Activated naive CD4-positive, alpha-beta T cell treated with anti-CD3 and anti-CD28 coated beads, Interleukin-2, amount 50 U/mL, for 24 hours (primary cell): ENCODE results near the gene GASK1A.
"Not testable (repeated sequence)": the region's sequence is repeated elsewhere in the genome, so short reads cannot be mapped to it uniquely, and the experiment has no call there.

Experiments
- H3K27ac Mint-ChIP-seq: one replicate; pipeline ENCODE4 v1.8.0; 2021; ENCODE audit warnings: mild to moderate bottlenecking, mixed read lengths
- H3K27me3 Mint-ChIP-seq: one replicate; pipeline ENCODE4 v1.8.0; 2021; ENCODE audit warnings: mixed read lengths
- H3K36me3 Mint-ChIP-seq: one replicate; pipeline ENCODE4 v1.8.0; 2021; ENCODE audit warnings: mixed read lengths
- H3K4me1 Mint-ChIP-seq: one replicate; pipeline ENCODE4 v1.8.0; 2021; ENCODE audit warnings: mixed read lengths
- H3K4me3 Mint-ChIP-seq: one replicate; pipeline ENCODE4 v1.8.0; 2021; ENCODE audit warnings: mild to moderate bottlenecking, mixed read lengths
- H3K9me3 Mint-ChIP-seq: one replicate; pipeline ENCODE4 v1.8.0; 2021; ENCODE audit warnings: mixed read lengths

GASK1A gene

DNA sequence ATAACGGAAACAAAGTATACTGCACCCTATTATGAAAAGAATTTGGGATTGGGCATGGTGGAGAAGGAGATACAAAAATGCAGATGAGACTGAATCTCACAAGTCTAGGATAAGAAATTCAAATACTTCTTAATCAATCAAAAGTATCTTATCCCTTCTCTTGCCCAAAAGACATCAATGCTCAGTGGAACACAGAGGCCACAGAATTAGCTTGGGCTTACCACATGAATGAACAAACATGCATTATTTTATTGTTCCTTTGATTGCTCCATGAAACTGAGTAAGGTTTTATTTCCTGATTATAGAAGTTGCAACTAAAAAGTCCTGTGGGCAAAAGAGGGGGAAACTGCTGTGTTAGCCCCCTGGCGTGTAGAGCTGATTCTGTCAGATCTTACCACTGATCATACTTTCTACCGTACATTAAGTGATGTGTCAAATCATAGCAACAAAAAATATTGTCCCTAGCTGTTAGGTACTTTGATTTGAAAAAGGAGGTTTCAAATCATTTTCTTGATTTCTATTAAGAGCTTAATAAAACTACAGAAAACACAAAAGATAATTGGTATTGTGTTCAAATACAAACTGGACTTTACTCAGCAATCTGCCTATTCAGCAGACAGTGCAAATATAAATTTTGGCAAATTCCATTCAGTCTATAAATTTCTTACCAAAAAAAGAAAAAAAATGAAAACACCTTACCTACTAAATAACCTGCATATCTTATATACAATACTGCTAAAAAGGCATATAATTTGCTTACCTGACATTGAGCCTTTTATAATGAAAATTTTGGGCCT is 7.9 kb upstream of the GASK1A start:
- Mint-ChIP-seq H3K4me1 (peaks cover 4% of the 10 kb centered on the region), H3K36me3 (peaks cover 8% of the 10 kb centered on the region), H3K9me3 (no peaks in the 10 kb centered on the region), H3K27me3 (no peaks in the 10 kb centered on the region), H3K4me3 (no peak overlapping the region), H3K27ac (no peak overlapping the region)

DNA sequence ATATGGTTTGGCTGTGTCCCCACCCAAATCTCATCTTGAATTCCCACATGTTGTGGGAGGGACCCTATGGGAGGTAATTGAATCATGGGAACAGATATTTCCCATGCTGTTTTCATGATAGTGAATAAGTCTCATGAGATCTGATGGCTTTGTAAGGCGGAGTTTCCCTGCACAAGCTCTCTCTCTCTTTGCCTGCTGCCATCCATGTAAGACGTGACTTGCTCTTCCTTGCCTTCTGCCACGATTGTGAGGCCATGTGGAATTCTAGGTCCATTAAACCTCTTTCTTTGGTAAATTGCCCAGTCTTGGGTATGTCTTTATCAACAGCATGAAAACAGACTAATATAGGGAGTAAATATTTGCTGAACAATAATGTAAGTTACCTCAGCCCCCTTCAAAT is 4.2 kb upstream of the GASK1A start:
- not testable (repeated sequence) for H3K9me3 Mint-ChIP-seq, H3K27ac Mint-ChIP-seq, H3K27me3 Mint-ChIP-seq, H3K36me3 Mint-ChIP-seq, H3K4me3 Mint-ChIP-seq, H3K4me1 Mint-ChIP-seq

DNA sequence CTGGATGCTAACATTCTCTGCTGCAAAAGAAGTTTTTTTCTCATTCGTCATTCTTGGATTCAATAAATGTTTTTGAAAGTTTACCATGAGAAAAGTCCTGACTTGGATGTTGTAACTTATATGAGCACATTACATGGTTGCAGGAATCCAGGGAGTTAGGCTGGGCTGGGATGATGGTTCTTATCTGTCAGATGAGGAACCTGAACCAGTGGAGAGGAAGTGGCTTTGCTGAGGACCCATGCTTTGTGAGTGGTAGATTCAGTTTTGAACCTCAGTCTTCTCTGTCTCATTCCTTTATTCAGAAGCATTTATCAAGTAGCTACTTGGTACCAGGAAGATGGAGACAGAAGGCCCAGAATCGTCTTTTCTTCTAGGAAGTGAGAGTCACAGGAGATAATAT is 3.7 kb upstream of the GASK1A start:
- Mint-ChIP-seq H3K4me1 (peaks cover 5% of the 10 kb centered on the region), H3K27me3 (peaks cover 12% of the 10 kb centered on the region), H3K9me3 (no peaks in the 10 kb centered on the region), H3K27ac (no peak overlapping the region), H3K4me3 (no peak overlapping the region), H3K36me3 (peaks cover 8% of the 10 kb centered on the region)

DNA sequence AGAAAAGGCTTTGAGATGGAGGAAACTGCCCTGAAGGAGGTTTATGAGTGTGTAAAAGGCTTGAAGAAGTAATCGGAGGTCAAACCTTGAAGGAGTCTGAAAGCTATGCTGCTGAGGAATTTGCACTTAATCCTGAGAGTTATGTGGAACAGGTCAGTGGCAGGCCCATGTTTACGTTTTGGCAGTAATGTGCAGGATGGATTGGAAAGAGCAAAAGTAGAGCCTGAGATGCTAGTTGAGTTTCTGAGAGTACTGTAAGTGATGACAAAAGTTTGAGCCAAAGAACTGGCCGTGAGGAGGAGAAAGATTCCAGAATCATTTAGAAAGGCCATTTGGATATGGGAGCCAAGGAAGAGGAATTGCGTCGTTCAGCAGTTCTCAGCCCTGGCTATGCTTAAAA is 3.2 kb upstream of the GASK1A start:
- peaks cover 6% of the 10 kb centered on the region for H3K4me1 Mint-ChIP-seq
- H3K4me3 Mint-ChIP-seq, result no peak overlapping the region
- no peaks in the 10 kb centered on the region for H3K9me3 Mint-ChIP-seq
- H3K36me3 Mint-ChIP-seq, result peaks cover 8% of the 10 kb centered on the region
- peaks cover 15% of the 10 kb centered on the region for H3K27me3 Mint-ChIP-seq
- no peak overlapping the region for H3K27ac Mint-ChIP-seq

DNA sequence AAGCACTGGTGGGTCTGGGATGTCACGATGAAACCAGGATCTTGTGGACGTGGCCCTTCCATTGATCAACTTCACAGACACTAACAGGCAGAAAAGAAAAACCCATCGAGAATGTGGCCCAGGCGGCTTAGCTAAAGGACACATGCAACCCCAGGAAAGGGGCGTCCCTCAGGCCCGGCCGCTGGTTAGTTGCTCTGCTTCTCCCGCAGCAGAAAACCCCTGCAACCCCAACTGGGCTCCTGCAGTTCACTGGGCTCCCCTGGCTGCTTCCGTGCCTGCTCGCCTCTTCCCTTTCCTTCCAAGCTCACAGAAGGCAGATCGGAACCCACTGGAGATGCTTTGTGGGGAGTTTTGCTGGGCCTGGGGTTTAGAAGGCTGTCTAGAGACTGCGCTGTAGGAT is 1.1 kb downstream of the GASK1A start:
- Mint-ChIP-seq H3K27me3 (peaks cover 18% of the 10 kb centered on the region), H3K27ac (no peak overlapping the region), H3K36me3 (no peaks in the 10 kb centered on the region), H3K4me3 (peak overlapping the region; percentile 30), H3K4me1 (peaks cover 7% of the 10 kb centered on the region), H3K9me3 (no peaks in the 10 kb centered on the region)

DNA sequence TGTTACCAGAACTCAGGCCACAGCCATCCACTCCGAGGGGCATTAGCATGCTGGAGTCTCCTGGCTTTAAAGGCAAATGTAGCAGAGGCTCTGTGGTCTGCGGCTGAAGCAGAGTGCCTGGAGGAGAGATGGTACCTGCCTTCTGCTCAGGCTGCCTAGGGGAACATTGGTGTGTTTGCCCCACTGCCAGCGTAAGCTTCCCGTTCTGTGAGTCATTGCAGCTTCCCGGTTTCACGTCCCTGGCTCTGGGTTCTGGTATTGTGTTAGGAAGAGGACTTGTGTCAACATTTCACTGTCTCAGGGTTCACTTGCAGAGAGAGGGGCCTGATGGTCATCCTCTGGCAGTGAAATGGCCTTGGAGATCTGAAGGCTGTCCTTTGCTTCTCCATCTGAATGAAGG is 1.8 kb downstream of the GASK1A start:
- H3K27ac Mint-ChIP-seq, result no peak overlapping the region
- H3K9me3 Mint-ChIP-seq, result no peaks in the 10 kb centered on the region
- H3K4me3 Mint-ChIP-seq, result peak overlapping the region; percentile 8
- H3K27me3 Mint-ChIP-seq, result peaks cover 18% of the 10 kb centered on the region
- no peaks in the 10 kb centered on the region for H3K36me3 Mint-ChIP-seq
- peaks cover 13% of the 10 kb centered on the region for H3K4me1 Mint-ChIP-seq

DNA sequence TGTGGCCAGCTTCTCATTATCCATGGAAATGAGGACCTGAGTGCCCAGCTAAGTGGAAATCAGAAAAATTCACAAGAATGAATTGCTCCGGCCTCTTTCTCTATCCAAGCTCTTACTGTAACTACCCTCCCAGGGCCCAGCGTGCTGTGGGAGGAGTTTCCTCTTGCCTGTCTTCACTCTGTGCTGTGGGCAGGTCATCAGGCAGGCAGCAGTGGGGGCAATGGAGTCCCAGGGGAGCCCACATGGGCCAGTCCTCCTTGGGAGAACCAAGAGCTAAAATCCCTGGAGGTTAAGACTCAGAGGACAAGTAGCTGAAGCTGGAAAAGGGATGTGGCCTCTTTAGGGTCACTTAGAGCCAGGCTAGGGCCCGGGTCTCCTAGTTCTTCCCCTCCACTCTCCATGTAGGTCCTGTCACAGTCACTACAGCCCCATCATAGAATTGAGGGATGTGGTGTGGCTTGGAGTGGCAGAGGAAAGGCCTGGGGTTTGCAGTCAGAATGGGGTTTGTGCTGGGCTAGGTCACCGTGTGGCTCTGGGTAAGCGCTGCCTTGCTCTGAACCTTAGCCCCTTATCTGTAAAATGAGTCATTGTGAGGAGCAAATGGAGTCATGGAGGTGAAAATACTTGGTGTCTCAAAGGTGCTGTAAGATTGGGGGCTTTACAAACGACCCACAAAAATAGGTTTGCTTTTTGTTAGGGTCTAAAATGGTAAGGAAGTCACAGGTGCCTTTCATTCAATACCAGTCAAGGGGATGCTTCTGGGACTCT is 3.7 kb downstream of the GASK1A start:
- Mint-ChIP-seq H3K4me3 (no peak overlapping the region), H3K27ac (no peak overlapping the region), H3K9me3 (no peaks in the 10 kb centered on the region), H3K36me3 (no peaks in the 10 kb centered on the region), H3K27me3 (peaks cover 15% of the 10 kb centered on the region), H3K4me1 (peaks cover 13% of the 10 kb centered on the region)

DNA sequence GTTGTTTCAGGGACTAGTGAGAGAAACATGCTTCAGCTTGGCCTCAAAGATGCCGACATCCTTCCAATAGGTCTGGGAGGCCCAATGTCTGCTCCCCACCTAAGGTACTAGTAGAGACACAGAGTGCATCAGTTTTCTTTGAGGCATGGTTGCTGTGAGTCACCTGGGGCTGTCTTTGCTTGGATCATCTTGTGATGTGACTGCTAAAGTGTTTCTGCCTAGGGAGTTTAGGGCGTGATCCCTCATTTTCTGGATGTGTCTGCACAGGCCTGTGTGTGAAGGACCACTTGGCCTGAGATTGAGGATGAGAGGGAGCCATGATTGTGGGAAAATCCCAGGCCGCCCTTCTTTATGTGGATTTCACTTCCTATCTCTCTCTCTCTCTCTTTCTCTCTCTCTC is 4.8 kb downstream of the GASK1A start:
- no peaks in the 10 kb centered on the region for H3K9me3 Mint-ChIP-seq
- peaks cover 13% of the 10 kb centered on the region for H3K4me1 Mint-ChIP-seq
- H3K27me3 Mint-ChIP-seq, result peaks cover 9% of the 10 kb centered on the region

DNA sequence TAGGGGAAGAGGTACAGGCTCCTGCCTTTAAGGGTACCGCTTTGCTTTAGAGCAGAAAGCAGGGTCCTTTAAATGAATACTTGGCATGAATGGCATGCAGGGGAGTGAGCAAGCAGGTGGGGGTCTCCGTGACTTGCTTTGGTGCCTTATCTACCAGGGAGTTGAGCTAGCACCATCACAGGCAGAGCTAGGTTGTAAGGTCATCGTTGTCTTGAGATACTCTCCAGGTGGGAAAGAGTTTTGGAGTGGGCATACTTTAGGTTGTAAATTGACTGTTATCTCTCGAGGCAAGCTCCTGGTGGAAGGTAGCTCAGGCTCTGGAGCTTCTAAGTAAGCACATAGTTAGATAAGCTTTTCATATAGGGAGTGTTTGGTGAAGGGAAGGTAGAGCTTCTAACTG is 5.6 kb downstream of the GASK1A start:
- H3K9me3 Mint-ChIP-seq, result no peaks in the 10 kb centered on the region
- H3K36me3 Mint-ChIP-seq, result no peaks in the 10 kb centered on the region
- H3K4me3 Mint-ChIP-seq, result no peak overlapping the region
- peaks cover 8% of the 10 kb centered on the region for H3K27me3 Mint-ChIP-seq
- peaks cover 13% of the 10 kb centered on the region for H3K4me1 Mint-ChIP-seq
- no peak overlapping the region for H3K27ac Mint-ChIP-seq

More for the DNA sequence above, 4.8 kb downstream of the GASK1A start:
- no peak overlapping the region for H3K4me3 Mint-ChIP-seq
- no peaks in the 10 kb centered on the region for H3K36me3 Mint-ChIP-seq
- H3K27ac Mint-ChIP-seq, result no peak overlapping the region

DNA sequence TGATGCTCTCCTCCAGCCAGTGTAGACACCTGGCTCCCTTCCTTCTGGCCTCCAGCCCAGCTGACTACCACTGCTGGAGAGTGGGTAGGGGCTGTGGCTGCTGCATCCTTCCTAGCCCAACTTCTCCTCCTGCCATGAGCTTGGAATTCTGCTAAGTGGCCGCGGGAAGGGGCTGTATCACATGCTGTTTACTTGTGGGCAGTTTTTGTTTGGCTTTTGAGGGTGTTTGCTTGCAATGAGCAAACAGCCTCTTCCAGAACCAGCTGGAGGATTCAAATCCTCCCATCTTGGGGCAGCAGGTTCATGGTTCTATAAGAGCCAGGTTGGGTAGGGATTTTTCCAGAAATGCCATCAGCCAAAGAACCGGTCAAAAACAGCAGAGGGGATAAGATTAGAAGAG is 9.0 kb downstream of the GASK1A start:
- H3K9me3 Mint-ChIP-seq, result no peaks in the 10 kb centered on the region
- H3K27me3 Mint-ChIP-seq, result no peaks in the 10 kb centered on the region
- no peak overlapping the region for H3K27ac Mint-ChIP-seq
- H3K36me3 Mint-ChIP-seq, result no peaks in the 10 kb centered on the region
- H3K4me3 Mint-ChIP-seq, result no peak overlapping the region
- peaks cover 7% of the 10 kb centered on the region for H3K4me1 Mint-ChIP-seq

DNA sequence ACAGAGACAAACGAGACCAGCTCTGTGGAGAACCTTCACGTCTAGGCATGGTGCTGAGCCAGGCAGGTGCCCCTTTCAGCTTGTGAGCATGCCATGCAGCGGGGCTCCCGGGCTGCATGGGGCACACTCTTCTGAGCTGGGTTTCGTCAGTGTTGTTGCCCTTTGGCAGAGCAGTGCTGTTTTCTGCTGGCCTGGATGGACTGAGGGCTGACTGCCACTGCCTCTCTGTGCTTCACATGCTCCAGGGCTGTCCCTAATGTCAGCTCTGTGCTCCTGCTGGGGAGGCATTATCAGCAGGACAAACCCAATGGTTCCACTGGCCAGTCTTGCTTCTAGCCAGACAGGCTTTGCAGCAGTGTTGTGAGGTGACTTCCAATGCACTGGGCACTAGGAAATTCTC is 9.5 kb downstream of the GASK1A start:
- Mint-ChIP-seq H3K36me3 (no peaks in the 10 kb centered on the region), H3K4me3 (no peak overlapping the region), H3K27ac (no peak overlapping the region), H3K9me3 (no peaks in the 10 kb centered on the region), H3K4me1 (peaks cover 7% of the 10 kb centered on the region), H3K27me3 (no peaks in the 10 kb centered on the region)

DNA sequence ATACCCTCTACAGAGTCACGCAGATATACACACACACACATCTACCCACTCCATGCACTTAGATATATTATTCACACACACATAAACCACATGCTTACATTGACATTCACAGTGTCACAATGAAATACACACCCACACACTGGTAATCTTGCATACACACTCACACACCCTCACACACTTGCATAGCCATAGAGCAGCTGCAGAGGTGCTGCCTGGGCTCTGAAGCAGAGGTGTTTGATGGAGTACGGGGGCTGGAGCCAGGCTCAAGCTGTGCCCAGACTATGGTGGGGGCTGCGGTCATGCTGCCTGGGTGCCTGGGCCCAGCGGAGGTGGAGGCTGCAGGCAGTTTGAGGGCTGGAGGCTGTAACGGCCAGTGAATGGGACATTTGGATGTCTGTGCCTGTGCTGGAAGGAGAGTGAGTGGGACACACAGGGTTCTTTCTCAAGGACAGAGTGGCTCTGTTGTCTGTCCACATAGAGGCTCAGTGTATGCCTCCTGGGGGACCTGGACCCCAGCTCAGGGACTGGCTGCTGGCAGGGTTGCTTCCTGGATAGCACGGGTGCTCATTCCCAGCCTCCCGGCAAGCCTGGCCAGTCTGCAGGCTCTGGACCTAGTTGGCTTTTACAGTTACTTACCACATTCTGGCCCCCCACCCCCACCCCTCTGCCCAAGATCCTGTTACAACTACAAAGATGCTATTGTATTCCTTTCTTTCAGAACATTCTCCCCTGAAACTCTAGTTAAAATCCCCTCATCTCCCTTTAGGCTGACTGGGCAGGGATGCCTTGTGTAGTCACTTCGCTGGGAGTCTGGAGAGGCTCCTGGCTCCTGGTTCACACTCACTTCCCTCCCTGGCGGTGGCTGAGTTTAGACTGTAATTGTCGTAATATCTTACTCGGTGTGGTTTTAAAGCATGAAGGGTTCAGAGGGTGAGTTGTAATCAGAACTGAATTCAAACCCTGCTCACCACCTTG is 12.5 kb downstream of the GASK1A start:
- Mint-ChIP-seq H3K4me1 (no peaks in the 10 kb centered on the region), H3K4me3 (no peak overlapping the region), H3K36me3 (no peaks in the 10 kb centered on the region), H3K27ac (no peak overlapping the region), H3K27me3 (no peaks in the 10 kb centered on the region), H3K9me3 (no peaks in the 10 kb centered on the region)

DNA sequence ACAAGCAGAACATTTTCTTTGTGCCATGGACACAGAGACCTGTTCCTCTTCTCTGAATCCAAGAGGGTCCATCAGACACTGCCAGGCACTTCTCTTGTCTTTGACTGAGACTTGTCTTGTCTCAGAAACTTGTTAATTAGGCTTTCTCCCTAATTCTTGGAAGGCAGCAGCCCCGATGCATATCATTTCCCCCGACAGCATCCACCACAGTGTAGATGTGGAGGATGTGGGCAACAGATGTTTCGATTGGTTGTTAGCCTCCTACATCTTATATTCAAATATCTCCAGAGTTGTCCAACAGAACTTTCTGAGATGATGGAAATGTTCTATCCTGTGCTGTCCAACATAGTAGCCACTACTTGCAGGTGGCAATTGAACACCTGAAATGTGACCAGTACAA is 15.5 kb downstream of the GASK1A start:
- Mint-ChIP-seq H3K36me3 (no peaks in the 10 kb centered on the region), H3K27me3 (no peaks in the 10 kb centered on the region), H3K4me3 (no peak overlapping the region), H3K4me1 (no peaks in the 10 kb centered on the region), H3K27ac (no peak overlapping the region), H3K9me3 (no peaks in the 10 kb centered on the region)

DNA sequence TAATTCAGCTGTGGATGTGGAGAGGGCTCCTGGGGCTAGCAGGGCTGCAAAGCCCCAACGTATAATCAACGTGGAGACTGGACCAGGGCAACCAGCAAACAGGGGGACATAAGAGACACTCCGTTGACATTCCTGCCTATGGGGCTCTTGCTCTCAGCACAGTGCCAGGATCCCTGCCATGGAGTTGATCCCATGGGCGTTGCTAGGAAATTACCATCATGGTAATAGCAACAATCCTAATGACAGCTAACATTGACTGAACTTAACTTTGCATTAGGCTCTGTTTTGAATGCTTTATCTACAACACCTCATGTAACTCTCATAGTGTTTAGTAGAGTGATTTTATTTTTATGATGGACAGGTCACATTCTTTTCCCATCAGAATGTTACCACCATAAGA is 16.9 kb downstream of the GASK1A start:
- H3K4me1 Mint-ChIP-seq, result no peaks in the 10 kb centered on the region
- no peaks in the 10 kb centered on the region for H3K9me3 Mint-ChIP-seq
- no peaks in the 10 kb centered on the region for H3K27me3 Mint-ChIP-seq
- no peak overlapping the region for H3K4me3 Mint-ChIP-seq
- H3K36me3 Mint-ChIP-seq, result no peaks in the 10 kb centered on the region
- H3K27ac Mint-ChIP-seq, result no peak overlapping the region

DNA sequence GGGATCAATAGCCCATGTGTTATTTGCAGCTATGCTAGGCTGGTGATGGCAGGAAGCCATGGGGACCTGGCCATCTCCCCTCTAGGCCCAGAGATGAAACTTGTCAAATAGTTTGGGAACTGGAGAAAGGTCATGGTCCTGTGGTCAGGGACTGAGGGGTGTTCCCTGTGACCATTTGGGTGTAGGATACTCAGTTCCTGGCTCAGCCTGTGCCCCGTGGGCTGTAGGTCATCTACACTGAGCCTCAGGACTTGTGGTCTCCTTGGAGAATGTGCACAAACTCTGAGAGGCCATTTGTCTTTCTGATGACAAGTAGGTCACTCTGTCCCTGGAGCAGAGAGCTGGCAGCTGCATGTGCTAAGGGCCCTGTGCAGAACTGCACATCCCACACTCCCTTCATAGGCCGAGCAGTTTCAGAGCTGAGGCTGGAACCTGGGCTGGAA is 17.5 kb downstream of the GASK1A start:
- Mint-ChIP-seq H3K27me3 (no peaks in the 10 kb centered on the region), H3K27ac (no peak overlapping the region), H3K36me3 (no peaks in the 10 kb centered on the region), H3K9me3 (no peaks in the 10 kb centered on the region), H3K4me1 (no peaks in the 10 kb centered on the region), H3K4me3 (no peak overlapping the region)
